K562 (cell line): ENCODE measurements around the gene NUP98. TPM values are rescaled to one million over a fixed set of nuclear protein-coding genes. Genes with fewer than 3 reads are reported as not detected.

Experiments used
- HCFC1 ChIP-seq: IDR thresholded peaks from 2 replicates; pipeline ENCODE4 v1.6.1; 2012; ENCODE audit warnings: low read depth, low read length, improper control_type of control experiment
- MECOM ChIP-seq: fragments of 250-450 bp; sonication (Bioruptor Pico); IDR thresholded peaks from 2 replicates; pipeline ENCODE4 v1.8.0; 2022; ENCODE audit warnings: inconsistent platforms
- MED1 ChIP-seq: sonication (generic); formaldehyde crosslinking; IDR thresholded peaks from 2 replicates; pipeline ENCODE4 v1.8.1; 2023; ENCODE audit warnings: missing genetic modification reagents, borderline replicate concordance
- NEUROD1 ChIP-seq: fragments of 150-350 bp; IDR thresholded peaks from 2 replicates; pipeline ENCODE4 v1.6.1; 2014; ENCODE audit warnings: borderline replicate concordance, low read length, low read depth; ENCODE audit not compliant: partially characterized antibody
- PCBP2 ChIP-seq: fragments of 200-400 bp; formaldehyde crosslinking; IDR thresholded peaks from 2 replicates; pipeline ENCODE4 v1.6.1; 2018; ENCODE audit warnings: low read length, low read depth, mild to moderate bottlenecking, moderate library complexity; ENCODE audit not compliant: poor library complexity, severe bottlenecking
- POLR3G ChIP-seq: IDR thresholded peaks from 2 replicates; pipeline ENCODE4 v1.6.1; 2011; ENCODE audit not compliant: insufficient read length, insufficient replicate concordance; ENCODE audit errors: extremely low read depth
- PTRF ChIP-seq: fragments of 450-650 bp; IDR thresholded peaks from 2 replicates; pipeline ENCODE4 v1.6.1; 2016; ENCODE audit warnings: mild to moderate bottlenecking, missing genetic modification characterization, missing compliant biosample characterization
- RBM39 ChIP-seq: fragments of 200-400 bp; formaldehyde crosslinking; optimal IDR thresholded peaks from 2 replicates; pipeline ENCODE3; 2018; ENCODE audit warnings: low read depth, low read length
- SIN3B ChIP-seq: fragments of 450-650 bp; IDR thresholded peaks from 2 replicates; pipeline ENCODE4 v1.6.1; 2017; ENCODE audit warnings: low read depth, mild to moderate bottlenecking, moderate library complexity
- SP1 ChIP-seq: sonication (generic); formaldehyde crosslinking; IDR thresholded peaks from 2 replicates; pipeline ENCODE4 v1.8.1; 2022; ENCODE audit warnings: mild to moderate bottlenecking, missing genetic modification reagents
- SREBF2 ChIP-seq: sonication (generic); formaldehyde crosslinking; IDR thresholded peaks from 2 replicates; pipeline ENCODE4 v1.4.0; 2020; ENCODE audit warnings: mild to moderate bottlenecking, missing genetic modification reagents
- SRSF9 ChIP-seq: fragments of 200-400 bp; formaldehyde crosslinking; IDR thresholded peaks from 2 replicates; pipeline ENCODE4 v1.6.1; 2017; ENCODE audit warnings: low read depth, low read length, borderline replicate concordance
- TARDBP ChIP-seq: fragments of 450-650 bp; IDR thresholded peaks from 2 replicates; pipeline ENCODE4 v1.6.1; 2016
- TCF7L2 ChIP-seq: fragments of 150-350 bp; IDR thresholded peaks from 2 replicates; pipeline ENCODE4 v1.6.1; 2016; ENCODE audit warnings: low read depth, mild to moderate bottlenecking, low read length, moderate library complexity
- TFAP4 ChIP-seq: sonication (generic); formaldehyde crosslinking; IDR thresholded peaks from 2 replicates; pipeline ENCODE4 v1.8.0; 2022; ENCODE audit warnings: missing genetic modification reagents, mild to moderate bottlenecking, moderate library complexity, borderline replicate concordance
- ZNF280A ChIP-seq: fragments of 450-650 bp; IDR thresholded peaks from 2 replicates; pipeline ENCODE4 v1.6.1; 2018; ENCODE audit warnings: mild to moderate bottlenecking, low read depth; ENCODE audit not compliant: partially characterized antibody
- ZNF589 ChIP-seq: fragments of 200-800 bp; sonication (Bioruptor generic); IDR thresholded peaks from 2 replicates; pipeline ENCODE4 v1.6.1; 2016; ENCODE audit warnings: low read depth, missing genetic modification characterization, missing compliant biosample characterization
- polyA plus RNA-seq, 8 experiments: library from polyadenylated mRNA; depleted of rRNA in 4 of 8; stranded (reverse) in 5 of 8; unstranded in 3 of 8; fragments of >200 nt; fragmentation: Nextera tagmentation in 2 of 8; fragmentation: Illumina TruSeq in 1 of 8; extraction: Ambion mirVana in 2 of 8; extraction: Trizol in 1 of 8; gene quantifications; 2 replicates each; pipeline versions ENCODE4 v1.2.1 to v1.2.3, GENCODE V29; 2011 to 2014; ENCODE audit warnings: inconsistent platforms in 1 of 8, missing spikeins in 1 of 8
- total RNA-seq, 7 experiments: library from RNA; depleted of rRNA in 6 of 7; stranded (reverse); fragments of >200 nt in 6 of 7; fragmentation: Illumina TruSeq in 2 of 7; extraction: Trizol in 2 of 7; gene quantifications; 2 replicates each; pipeline versions ENCODE4 v1.2.1 to v1.2.3, GENCODE V29; 2011 to 2021; ENCODE audit warnings: low replicate concordance in 1 of 7

NUP98 gene
- total and polyA plus RNA-seq, 9 of the 15 experiments (the other 6 are each of a cell fraction or from before 2014, with no cell fraction given), result 45.1 to 196 (median 130) TPM

- TF ChIP-seq TFAP4 (CRISPR knock-in tag) (peak; percentile 90), ZNF589 (CRISPR knock-in tag) (peak; percentile 67), SIN3B (no peak), SREBF2 (CRISPR knock-in tag) (no peak), PCBP2 (no peak), ZNF280A (no peak), MECOM (CRISPR knock-in tag) (no peak; the same call in 1 of the 2 replicates), SRSF9 (no peak), HCFC1 (no peak), TCF7L2 (no peak), NEUROD1 (no peak), SP1 (CRISPR knock-in tag) (peak; percentile 26; the same call in 1 of the 2 replicates), MED1 (CRISPR knock-in tag) (no peak), POLR3G (no peak), PTRF (tag) (no peak), RBM39 (no peak), TARDBP (no peak)
These were observed 44.3 kb upstream of the NUP98 start (continued) for GRCh38 chr11:3841426-3842350.
